ENCODE data around the gene PHB1. TPM values are rescaled to one million over a fixed set of nuclear protein-coding genes. Genes with fewer than 3 reads are reported as not detected.
A peak's percentile ranks its signal among the peaks of the same experiment; 100 is the strongest.
"Not testable (repeated sequence)": the region's sequence is repeated elsewhere in the genome, so short reads cannot be mapped to it uniquely, and the experiment has no call there.

The PHB1 gene
- total RNA-seq, 1 donor from 2014 or later, result 127 TPM

DNA sequence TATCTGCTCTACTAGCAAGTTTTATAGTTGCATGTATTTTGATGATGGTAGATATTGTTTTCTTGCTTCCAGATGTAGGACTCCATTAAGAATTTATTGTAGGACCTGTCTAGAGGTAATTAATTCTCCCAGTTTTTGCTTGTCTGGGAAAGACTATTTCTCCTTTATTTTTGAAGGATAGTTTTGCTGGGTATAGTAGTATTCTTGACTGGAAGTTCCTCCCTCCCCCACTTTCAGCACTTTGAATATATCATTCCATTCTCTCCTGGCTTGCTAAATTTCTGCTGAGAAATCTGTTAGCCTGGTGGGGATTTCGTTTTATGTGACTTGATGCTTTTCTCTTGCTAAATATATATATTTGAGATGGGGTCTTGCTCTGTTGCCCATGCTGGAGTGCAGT, 8.0 kb upstream of the PHB1 start:
- Histone ChIP-seq H3K36me3 (no peaks in the 10 kb centered on the region), H3K27ac (no peak overlapping the region), H3K4me3 (no peak overlapping the region), H3K4me1 (no peaks in the 10 kb centered on the region), H3K9me3 (peaks cover 9% of the 10 kb centered on the region), H3K27me3 (no peaks in the 10 kb centered on the region)
- ATAC-seq, result no peak
- DNase-seq, result no peak
- TF ChIP-seq, protein P1, sequence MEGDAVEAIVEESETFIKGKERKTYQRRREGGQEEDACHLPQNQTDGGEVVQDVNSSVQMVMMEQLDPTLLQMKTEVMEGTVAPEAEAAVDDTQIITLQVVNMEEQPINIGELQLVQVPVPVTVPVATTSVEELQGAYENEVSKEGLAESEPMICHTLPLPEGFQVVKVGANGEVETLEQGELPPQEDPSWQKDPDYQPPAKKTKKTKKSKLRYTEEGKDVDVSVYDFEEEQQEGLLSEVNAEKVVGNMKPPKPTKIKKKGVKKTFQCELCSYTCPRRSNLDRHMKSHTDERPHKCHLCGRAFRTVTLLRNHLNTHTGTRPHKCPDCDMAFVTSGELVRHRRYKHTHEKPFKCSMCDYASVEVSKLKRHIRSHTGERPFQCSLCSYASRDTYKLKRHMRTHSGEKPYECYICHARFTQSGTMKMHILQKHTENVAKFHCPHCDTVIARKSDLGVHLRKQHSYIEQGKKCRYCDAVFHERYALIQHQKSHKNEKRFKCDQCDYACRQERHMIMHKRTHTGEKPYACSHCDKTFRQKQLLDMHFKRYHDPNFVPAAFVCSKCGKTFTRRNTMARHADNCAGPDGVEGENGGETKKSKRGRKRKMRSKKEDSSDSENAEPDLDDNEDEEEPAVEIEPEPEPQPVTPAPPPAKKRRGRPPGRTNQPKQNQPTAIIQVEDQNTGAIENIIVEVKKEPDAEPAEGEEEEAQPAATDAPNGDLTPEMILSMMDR (IDR thresholded peaks at IDR 0.05), result no peak
- intact Hi-C loops (cut with DNase I), result no loop called here

DNA sequence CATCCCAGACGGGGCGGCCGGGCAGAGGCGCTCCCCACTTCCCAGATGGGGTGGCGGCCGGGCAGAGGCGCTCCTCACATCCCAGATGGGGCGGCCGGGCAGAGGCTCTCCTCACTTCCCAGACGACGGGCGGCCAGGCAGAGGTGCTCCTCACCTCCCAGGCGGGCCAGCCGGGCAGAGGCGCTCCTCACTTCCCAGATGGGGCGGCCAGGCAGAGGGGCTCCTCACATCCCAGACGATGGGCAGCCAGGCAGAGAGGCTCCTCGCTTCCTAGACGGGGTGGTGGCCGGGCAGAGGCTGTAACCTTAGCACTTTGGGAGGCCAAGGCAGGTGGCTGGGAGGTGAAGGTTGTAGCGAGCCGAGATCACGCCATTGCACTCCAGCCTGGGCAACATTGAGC, 5.1 kb upstream of the PHB1 start:
- H3K4me1 ChIP-seq; DNase-seq; H3K9me3 ChIP-seq; H3K4me3 ChIP-seq; H3K36me3 ChIP-seq; H3K27me3 ChIP-seq; H3K27ac ChIP-seq; intact Hi-C loops (cut with DNase I); ATAC-seq: not testable (repeated sequence)

DNA sequence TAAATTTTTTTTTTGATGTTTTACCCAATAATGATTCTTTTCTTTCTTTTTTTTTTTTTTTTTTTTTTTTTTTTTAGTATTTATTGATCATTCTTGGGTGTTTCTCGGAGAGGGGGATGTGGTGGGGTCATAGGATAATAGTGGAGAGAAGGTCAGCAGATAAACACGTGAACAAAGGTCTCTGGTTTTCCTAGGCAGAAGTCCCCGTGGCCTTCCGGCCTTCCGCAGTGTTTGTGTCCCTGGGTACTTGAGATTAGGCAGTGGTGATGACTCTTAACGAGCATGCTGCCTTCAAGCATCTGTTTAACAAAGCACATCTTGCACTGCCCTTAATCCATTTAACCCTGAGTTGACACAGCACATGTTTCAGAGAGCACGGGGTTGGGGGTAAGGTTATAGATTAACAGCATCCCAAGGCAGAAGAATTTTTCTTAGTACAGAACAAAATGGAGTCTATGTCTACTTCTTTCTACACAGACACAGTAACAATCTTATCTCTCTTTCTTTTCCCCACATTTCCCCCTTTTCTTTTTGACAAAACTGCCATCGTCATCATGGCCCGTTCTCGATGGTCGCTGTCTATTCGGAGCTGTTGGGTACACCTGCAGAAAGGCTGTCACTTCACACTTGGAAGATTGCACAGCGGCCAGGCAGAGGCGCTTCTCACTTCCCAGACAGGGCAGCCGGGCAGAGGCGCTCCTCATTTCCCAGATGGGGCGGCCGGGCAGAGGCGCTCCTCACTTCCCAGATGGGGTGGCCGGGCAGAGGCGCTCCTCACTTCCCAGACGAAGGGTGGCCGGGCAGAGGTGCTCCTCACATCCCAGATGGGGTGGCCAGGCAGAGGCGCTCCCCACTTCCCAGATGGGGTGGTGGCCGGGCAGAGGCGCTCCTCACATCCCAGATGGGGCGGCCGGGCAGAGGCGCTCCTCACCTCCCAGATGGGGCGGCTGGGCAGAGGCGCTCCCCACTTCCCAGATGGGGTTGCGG, 4.4 kb upstream of the PHB1 start:
- H3K4me1 ChIP-seq; intact Hi-C loops (cut with DNase I); ATAC-seq; H3K4me3 ChIP-seq; H3K9me3 ChIP-seq; H3K36me3 ChIP-seq; DNase-seq; H3K27ac ChIP-seq; H3K27me3 ChIP-seq: not testable (repeated sequence)

DNA sequence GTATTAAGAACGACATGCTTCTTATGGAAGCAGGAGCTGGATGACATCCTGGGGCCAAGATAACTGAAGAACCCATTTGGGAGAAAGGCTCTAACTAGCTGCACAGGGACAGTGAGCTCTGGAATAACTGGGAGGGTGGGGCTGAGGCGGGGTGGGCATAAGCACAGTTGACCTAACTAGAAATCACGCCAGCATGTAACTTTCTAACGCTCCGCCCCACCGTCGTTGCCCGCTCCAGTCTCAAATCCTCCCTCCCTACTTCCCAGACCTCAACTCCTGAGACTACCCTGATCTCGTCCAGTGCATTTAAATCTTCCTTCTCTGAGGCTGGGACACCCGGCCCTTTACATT, 436 bp downstream of the PHB1 start:
- Histone ChIP-seq H3K4me3 (peak overlapping the region; percentile 94), H3K27me3 (no peaks in the 10 kb centered on the region), H3K4me1 (peaks cover 12% of the 10 kb centered on the region), H3K27ac (peak overlapping the region; percentile 78), H3K9me3 (no peaks in the 10 kb centered on the region), H3K36me3 (peaks cover 36% of the 10 kb centered on the region)
- TF ChIP-seq, protein P1 (IDR thresholded peaks at IDR 0.05), result no peak
- intact Hi-C loops (cut with DNase I), result no loop called here
- no peak for ATAC-seq
- DNase-seq, result no peak

DNA sequence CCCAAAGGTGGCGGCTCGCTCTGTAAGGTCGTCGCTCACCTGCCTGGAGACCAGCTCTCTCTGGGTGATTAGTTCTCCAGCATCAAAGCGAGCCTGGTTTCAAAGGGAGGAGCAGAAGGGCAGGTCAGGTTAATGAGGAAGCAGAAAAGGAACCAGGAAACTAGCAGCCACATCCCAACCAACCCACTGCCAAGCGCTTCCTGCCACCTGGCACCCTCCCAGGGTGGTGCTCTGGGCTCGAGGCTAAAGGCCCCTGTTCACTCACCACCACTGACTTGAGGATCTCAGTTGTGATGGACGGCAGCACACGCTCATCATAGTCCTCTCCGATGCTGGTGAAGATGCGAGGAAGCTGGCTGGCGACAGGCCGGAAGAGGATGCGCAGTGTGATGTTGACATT, 5.6 kb downstream of the PHB1 start:
- Histone ChIP-seq H3K27me3 (no peaks in the 10 kb centered on the region), H3K9me3 (no peaks in the 10 kb centered on the region), H3K4me1 (peaks cover 22% of the 10 kb centered on the region), H3K4me3 (no peak overlapping the region), H3K36me3 (peaks cover 87% of the 10 kb centered on the region), H3K27ac (no peak overlapping the region)
- ATAC-seq (no peak), DNase-seq (no peak)
- TF ChIP-seq, protein P1 (IDR thresholded peaks at IDR 0.05), result no peak
- intact Hi-C loops (cut with DNase I), result no loop called here

DNA sequence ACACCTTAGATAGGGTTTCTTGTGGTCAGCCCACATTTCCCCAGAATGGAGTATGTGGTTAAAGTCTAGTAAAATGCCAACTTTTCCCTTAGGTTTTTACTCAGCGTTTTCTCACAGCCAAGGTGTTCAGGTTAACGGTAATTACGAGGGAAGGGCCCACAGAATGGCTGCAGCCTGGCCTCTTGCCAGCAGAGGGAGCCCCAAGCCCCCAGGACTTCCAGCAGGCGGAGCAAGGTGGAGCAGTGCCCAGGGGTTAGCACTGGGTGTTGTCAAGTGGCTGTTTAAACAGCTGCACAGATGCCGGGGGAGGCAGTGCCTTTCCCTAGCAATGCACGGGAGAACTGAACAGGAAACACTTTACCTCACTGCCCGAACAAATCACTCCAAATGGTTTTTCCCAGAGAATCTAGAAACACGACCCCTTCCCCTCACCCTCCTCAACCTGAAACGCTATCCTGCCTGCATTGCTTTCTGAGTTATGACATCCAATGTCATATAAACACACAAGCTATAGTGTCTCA, 6.6 kb downstream of the PHB1 start:
- no peaks in the 10 kb centered on the region for H3K9me3 ChIP-seq
- ATAC-seq (peak; percentile 93), DNase-seq (peak; percentile 87)
- TF ChIP-seq, protein P1 (IDR thresholded peaks at IDR 0.05), result peak; percentile 78
- H3K27ac ChIP-seq, result no peak overlapping the region
- intact Hi-C loops (cut with DNase I), result no loop called here
- peaks cover 20% of the 10 kb centered on the region for H3K4me1 ChIP-seq
- H3K4me3 ChIP-seq, result no peak overlapping the region
- H3K27me3 ChIP-seq, result no peaks in the 10 kb centered on the region
- peaks cover 97% of the 10 kb centered on the region for H3K36me3 ChIP-seq
